Cardiac fibroblast (primary cell): ENCODE data around the gene PFKL.

ENCODE experiments used
- DNase-seq, 2 donors: peaks; one replicate each; pipeline versions ENCODE4 v3.0.0 to v3.0.0-alpha.2; 2010; ENCODE audit warnings: low read depth in 2 of 2
- H3K4me3 ChIP-seq, 2 donors: replicated peaks in 1 of 2; 1 replicate in 1 of 2; 2 replicates in 1 of 2; pipeline ENCODE4 v1.5.1; 2011; ENCODE audit warnings: low read depth in 2 of 2, low read length in 2 of 2, mild to moderate bottlenecking in 2 of 2, moderate library complexity in 1 of 2
- CTCF ChIP-seq: IDR thresholded peaks from one replicate; pipeline ENCODE4 v1.5.1; 2011; ENCODE audit warnings: low read depth, mild to moderate bottlenecking, low read length, inconsistent platforms

The PFKL gene

GRCh38 chr21:44260791-44261631 is 38.8 kb upstream of the PFKL start:
- no peak overlapping the region for H3K4me3 ChIP-seq
- no peak for TF ChIP-seq CTCF
- DNase-seq: no peak

GRCh38 chr21:44261675-44262295 is 38.1 kb upstream of the PFKL start, which contains the start of gene DNMT3L:
DNMT3L (minus strand) TSS chr21:44261897; CDS start chr21:44261259, 638 bp downstream.
- DNase-seq: no peak
- H3K4me3 ChIP-seq: no peak within 1 kb of the TSS
- TF ChIP-seq CTCF: no peak

GRCh38 chr21:44262338-44263056 is 37.4 kb upstream of the PFKL start:
- no peak for DNase-seq
- no peak overlapping the region for H3K4me3 ChIP-seq
- TF ChIP-seq CTCF: no peak

DNA sequence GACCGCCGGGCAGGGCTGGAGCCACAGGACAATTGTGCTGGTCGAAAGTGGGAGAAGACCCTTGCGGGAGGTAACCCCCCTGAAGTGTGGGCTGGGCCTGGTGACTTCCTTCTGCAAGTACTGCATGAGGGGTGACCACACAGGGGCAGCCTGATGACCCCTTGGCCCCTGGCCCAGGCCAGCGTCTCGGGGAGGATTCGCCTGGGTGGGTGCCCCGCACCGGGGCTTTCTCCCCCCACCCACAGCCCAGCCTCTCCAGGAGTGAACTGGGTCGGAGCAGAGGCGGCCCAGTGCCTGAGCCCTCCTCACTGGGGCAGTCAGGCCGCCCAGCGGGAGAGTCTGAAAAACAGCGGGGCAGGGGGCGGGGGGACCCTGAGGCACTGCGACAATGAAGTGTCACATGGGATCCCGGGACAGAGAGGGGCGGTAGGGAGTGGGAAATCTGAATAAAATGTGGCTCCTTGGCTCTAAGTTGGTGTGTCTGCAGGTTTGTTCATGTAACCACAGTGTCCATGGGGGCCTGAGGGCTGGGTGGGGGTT is 36.6 kb upstream of the PFKL start:
- no peak for TF ChIP-seq CTCF

DNA sequence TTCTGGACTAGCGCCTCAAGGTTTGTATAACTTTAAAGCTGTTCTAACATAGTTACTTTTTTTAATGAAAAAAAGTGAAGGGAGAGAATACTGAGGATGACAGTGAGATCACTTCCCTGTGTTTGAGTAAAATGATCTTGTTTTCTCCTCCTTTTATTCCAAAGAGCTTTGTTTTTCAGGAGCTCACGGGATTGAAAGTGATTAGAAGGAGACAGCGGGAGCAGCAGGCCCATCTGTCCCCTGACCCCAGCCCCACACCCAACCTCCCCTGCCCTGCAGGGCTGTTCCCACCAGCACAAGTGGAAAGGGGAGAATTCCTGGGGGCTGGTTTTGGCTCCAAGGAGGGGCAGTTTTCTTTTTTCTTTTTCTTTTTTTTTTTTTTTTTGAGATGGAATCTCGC is 36.1 kb upstream of the PFKL start:
- H3K4me3 ChIP-seq: no peak overlapping the region
- TF ChIP-seq CTCF: no peak
- DNase-seq: no peak

More for the DNA sequence above, 36.6 kb upstream of the PFKL start:
- DNase-seq: no peak
- no peak overlapping the region for H3K4me3 ChIP-seq

DNA sequence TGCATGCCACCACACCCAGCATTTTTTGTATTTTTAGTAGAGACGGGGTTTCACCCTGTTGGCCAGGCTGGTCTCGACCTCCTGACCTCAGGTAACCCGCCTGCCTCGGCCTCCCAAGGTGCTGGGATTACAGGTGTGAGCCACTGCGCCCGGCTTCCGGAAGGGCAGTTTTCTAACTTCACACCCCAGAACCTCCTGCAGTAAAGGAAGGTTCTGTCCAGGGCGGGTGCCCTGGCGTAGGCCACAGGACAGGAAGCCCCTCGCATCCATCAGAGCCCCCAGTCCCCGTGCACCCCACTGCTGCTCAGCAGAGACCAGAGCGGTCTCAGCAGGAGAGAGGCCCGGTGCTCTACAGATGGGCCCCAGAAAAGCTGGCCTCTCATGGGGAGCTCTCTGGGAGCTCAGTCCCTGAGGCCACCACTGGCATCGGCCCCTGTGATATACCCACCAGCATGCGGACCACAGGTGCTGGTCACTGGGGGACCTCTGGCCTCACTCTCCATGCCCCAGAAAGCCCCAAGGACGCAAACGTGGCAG is 34.1 kb upstream of the PFKL start:
- no peak overlapping the region for H3K4me3 ChIP-seq
- DNase-seq: no peak
- no peak for TF ChIP-seq CTCF
